ENCODE measurements around the gene SNTG2. TPM values are rescaled to one million over a fixed set of nuclear protein-coding genes. Genes with fewer than 3 reads are reported as not detected.

SNTG2 gene
- total RNA-seq, 1 donor from 2014 or later: 2.2 TPM

GRCh38 chr2:925711-926110 lies 24.9 kb upstream of the SNTG2 start:
- ChIA-PET CTCF (no interaction called here), POLR2A (no interaction called here)
- no peaks in the 10 kb centered on the region for H3K9me3 Mint-ChIP-seq
- no peak for ATAC-seq (ENCODE audit: low read depth)
- H3K4me1 Mint-ChIP-seq: no peaks in the 10 kb centered on the region
- no peak for TF ChIP-seq CTCF (IDR thresholded peaks at IDR 0.05)
- no peak overlapping the region for H3K4me3 Mint-ChIP-seq
- no peaks in the 10 kb centered on the region for H3K36me3 Mint-ChIP-seq (ENCODE audit: low read depth)
- intact Hi-C loops (cut with micrococcal nuclease): no loop called here
- DNase-seq: no peak
- H3K27me3 Mint-ChIP-seq: peaks cover 3% of the 10 kb centered on the region
- no peak overlapping the region for H3K27ac Mint-ChIP-seq

GRCh38 chr2:926259-926793 lies 24.3 kb upstream of the SNTG2 start:
- TF ChIP-seq CTCF (IDR thresholded peaks at IDR 0.05): no peak
- H3K4me1 Mint-ChIP-seq: no peaks in the 10 kb centered on the region
- H3K4me3 Mint-ChIP-seq: no peak overlapping the region
- CTCF ChIA-PET: no interaction called here
- no peaks in the 10 kb centered on the region for H3K9me3 Mint-ChIP-seq
- H3K27me3 Mint-ChIP-seq: peaks cover 3% of the 10 kb centered on the region
- no peak for DNase-seq
- H3K36me3 Mint-ChIP-seq (ENCODE audit: low read depth): no peaks in the 10 kb centered on the region
- no peak overlapping the region for H3K27ac Mint-ChIP-seq
- POLR2A ChIA-PET: no interaction called here
- ATAC-seq (ENCODE audit: low read depth): no peak
- intact Hi-C loops (cut with micrococcal nuclease): no loop called here

DNA sequence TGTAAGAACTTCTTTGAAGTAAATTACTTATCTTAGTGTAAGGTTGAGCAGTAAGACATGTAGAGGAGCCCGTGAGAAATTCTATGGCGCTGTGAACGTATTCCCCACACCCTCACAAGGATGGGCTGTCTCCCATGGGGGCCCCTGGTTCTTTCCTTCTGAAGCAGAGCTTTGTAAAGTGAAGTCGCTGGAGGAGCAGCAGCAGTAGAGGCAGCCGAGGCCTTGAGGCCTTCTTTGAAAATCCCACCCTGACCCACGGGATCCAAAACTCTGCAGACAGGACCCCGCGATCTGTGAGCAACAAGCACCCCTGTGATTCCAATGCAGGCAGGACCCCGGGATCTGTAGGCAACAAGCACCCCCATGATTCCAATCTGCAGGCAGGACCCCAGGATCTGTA lies 23.8 kb upstream of the SNTG2 start:
- no peak for TF ChIP-seq CTCF (IDR thresholded peaks at IDR 0.05)
- POLR2A ChIA-PET: no interaction called here
- Mint-ChIP-seq H3K4me3 (no peak overlapping the region), H3K27ac (no peak overlapping the region), H3K36me3 (ENCODE audit: low read depth) (no peaks in the 10 kb centered on the region), H3K9me3 (no peaks in the 10 kb centered on the region), H3K27me3 (peaks cover 3% of the 10 kb centered on the region), H3K4me1 (no peaks in the 10 kb centered on the region)
- intact Hi-C loops (cut with micrococcal nuclease): no loop called here
- DNase-seq: no peak
- ATAC-seq (ENCODE audit: low read depth): no peak
- CTCF ChIA-PET: no interaction called here

GRCh38 chr2:929011-929735 lies 21.5 kb upstream of the SNTG2 start:
- ChIA-PET CTCF (no interaction called here), POLR2A (no interaction called here)
- intact Hi-C loops (cut with micrococcal nuclease): no loop called here
- H3K9me3 Mint-ChIP-seq: no peaks in the 10 kb centered on the region
- H3K4me3 Mint-ChIP-seq: no peak overlapping the region
- peaks cover under 1% of the 10 kb centered on the region for H3K27me3 Mint-ChIP-seq
- TF ChIP-seq CTCF (IDR thresholded peaks at IDR 0.05): no peak
- DNase-seq: no peak
- no peaks in the 10 kb centered on the region for H3K36me3 Mint-ChIP-seq (ENCODE audit: low read depth)
- no peaks in the 10 kb centered on the region for H3K4me1 Mint-ChIP-seq
- no peak for ATAC-seq (ENCODE audit: low read depth)
- H3K27ac Mint-ChIP-seq: no peak overlapping the region

DNA sequence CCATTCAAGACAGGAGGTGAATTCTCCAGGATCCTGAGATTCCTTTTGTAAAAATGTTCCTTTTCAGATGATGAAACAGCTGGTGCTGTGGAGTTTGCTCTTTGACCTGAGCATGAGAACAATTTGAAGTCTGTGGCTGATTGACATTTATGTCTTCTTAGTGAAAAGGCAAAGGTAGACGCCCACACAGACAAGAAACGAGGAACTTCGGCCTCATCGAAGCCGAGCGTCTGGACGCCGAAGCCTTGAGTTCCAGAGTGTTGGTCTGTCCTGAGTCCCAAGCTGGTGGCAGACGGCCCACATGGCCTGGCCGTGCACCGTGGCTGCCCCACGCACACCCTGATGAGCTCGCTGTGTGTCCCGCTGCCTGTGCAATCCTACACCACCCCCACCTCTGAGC lies 20.7 kb upstream of the SNTG2 start:
- intact Hi-C loops (cut with micrococcal nuclease): no loop called here
- CTCF ChIA-PET: no interaction called here
- no peaks in the 10 kb centered on the region for H3K27me3 Mint-ChIP-seq
- POLR2A ChIA-PET: no interaction called here
- no peaks in the 10 kb centered on the region for H3K9me3 Mint-ChIP-seq
- no peak overlapping the region for H3K4me3 Mint-ChIP-seq
- no peaks in the 10 kb centered on the region for H3K4me1 Mint-ChIP-seq
- H3K27ac Mint-ChIP-seq: no peak overlapping the region
- no peak for TF ChIP-seq CTCF (IDR thresholded peaks at IDR 0.05)
- ATAC-seq (ENCODE audit: low read depth) (no peak), DNase-seq (no peak)
- no peaks in the 10 kb centered on the region for H3K36me3 Mint-ChIP-seq (ENCODE audit: low read depth)
